ENCODE data around the gene TTC34.
"Not testable (repeated sequence)": the region's sequence is repeated elsewhere in the genome, so short reads cannot be mapped to it uniquely, and the experiment has no call there.

DNA sequence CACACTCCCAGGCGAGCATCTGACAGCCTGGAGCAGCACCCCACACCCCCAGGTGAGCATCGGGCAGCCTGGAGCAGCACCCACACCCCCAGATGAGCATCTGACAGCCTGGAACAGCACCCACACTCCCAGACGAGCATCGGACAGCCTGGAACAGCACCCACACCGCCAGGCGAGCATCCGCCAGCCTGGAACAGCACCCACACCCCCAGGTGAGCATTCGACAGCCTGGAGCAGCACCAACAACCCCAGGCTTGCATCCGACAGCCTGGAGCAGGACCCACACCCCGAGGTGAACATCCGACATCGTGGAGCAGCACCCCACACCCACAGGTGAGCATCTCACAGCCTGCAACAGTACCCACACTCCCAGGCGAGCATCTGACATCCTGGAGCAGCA is 42.1 kb downstream of the TTC34 start:
- TF ChIP-seq, protein P1, sequence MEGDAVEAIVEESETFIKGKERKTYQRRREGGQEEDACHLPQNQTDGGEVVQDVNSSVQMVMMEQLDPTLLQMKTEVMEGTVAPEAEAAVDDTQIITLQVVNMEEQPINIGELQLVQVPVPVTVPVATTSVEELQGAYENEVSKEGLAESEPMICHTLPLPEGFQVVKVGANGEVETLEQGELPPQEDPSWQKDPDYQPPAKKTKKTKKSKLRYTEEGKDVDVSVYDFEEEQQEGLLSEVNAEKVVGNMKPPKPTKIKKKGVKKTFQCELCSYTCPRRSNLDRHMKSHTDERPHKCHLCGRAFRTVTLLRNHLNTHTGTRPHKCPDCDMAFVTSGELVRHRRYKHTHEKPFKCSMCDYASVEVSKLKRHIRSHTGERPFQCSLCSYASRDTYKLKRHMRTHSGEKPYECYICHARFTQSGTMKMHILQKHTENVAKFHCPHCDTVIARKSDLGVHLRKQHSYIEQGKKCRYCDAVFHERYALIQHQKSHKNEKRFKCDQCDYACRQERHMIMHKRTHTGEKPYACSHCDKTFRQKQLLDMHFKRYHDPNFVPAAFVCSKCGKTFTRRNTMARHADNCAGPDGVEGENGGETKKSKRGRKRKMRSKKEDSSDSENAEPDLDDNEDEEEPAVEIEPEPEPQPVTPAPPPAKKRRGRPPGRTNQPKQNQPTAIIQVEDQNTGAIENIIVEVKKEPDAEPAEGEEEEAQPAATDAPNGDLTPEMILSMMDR (conservative IDR thresholded peaks at IDR 0.05; ENCODE audit: low read depth in 2 of 2) = not testable (repeated sequence)
- TF ChIP-seq POLR2AphosphoS5 (IDR thresholded peaks at IDR 0.05; ENCODE audit: low read depth); EZH2 (IDR thresholded peaks at IDR 0.05; ENCODE audit: low read depth, unreplicated experiment); ZNF114 (CRISPR knock-in tag; IDR thresholded peaks at IDR 0.05); NANOG (IDR thresholded peaks at IDR 0.05; ENCODE audit: borderline replicate concordance): not testable (repeated sequence)
- TF ChIP-seq, protein P2, sequence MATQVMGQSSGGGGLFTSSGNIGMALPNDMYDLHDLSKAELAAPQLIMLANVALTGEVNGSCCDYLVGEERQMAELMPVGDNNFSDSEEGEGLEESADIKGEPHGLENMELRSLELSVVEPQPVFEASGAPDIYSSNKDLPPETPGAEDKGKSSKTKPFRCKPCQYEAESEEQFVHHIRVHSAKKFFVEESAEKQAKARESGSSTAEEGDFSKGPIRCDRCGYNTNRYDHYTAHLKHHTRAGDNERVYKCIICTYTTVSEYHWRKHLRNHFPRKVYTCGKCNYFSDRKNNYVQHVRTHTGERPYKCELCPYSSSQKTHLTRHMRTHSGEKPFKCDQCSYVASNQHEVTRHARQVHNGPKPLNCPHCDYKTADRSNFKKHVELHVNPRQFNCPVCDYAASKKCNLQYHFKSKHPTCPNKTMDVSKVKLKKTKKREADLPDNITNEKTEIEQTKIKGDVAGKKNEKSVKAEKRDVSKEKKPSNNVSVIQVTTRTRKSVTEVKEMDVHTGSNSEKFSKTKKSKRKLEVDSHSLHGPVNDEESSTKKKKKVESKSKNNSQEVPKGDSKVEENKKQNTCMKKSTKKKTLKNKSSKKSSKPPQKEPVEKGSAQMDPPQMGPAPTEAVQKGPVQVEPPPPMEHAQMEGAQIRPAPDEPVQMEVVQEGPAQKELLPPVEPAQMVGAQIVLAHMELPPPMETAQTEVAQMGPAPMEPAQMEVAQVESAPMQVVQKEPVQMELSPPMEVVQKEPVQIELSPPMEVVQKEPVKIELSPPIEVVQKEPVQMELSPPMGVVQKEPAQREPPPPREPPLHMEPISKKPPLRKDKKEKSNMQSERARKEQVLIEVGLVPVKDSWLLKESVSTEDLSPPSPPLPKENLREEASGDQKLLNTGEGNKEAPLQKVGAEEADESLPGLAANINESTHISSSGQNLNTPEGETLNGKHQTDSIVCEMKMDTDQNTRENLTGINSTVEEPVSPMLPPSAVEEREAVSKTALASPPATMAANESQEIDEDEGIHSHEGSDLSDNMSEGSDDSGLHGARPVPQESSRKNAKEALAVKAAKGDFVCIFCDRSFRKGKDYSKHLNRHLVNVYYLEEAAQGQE (IDR thresholded peaks at IDR 0.05; ENCODE audit: unreplicated experiment) = not testable (repeated sequence)
